22Rv1 (cell line): ENCODE results near the gene SSH3.
A peak's percentile ranks its signal among the peaks of the same experiment; 100 is the strongest.

Experiments used
- H3K27ac ChIP-seq: fragments of 450-650 bp; 2 replicates; pipeline ENCODE4 v1.5.1; 2017
- CTCF ChIP-seq: fragments of 450-650 bp; IDR thresholded peaks from 2 replicates; pipeline ENCODE4 v1.5.1; 2017; ENCODE audit warnings: mild to moderate bottlenecking
- ZFX ChIP-seq: fragments of 450-650 bp; IDR thresholded peaks from 2 replicates; pipeline ENCODE4 v1.6.1; 2017; ENCODE audit warnings: antibody characterized with exemption, borderline replicate concordance

SSH3 gene

GRCh38 chr11:67266449-67267187, 36.7 kb upstream of the SSH3 start, which contains the start of gene GRK2:
GRK2 (plus strand) TSS chr11:67266473; CDS start chr11:67266700, 227 bp downstream.
- no peak for TF ChIP-seq ZFX
- no peak for TF ChIP-seq CTCF
- peak within 1 kb of the TSS; percentile 93 for H3K27ac ChIP-seq

- H3K27ac ChIP-seq: peak overlapping the region; percentile 93
- no peak for TF ChIP-seq CTCF
- TF ChIP-seq ZFX: no peak
Observed at GRCh38 chr11:67267188-67268080, 35.9 kb upstream of the SSH3 start.

- TF ChIP-seq ZFX: no peak
- H3K27ac ChIP-seq: peak overlapping the region; percentile 93
Observed at GRCh38 chr11:67268081-67268961, 35.0 kb upstream of the SSH3 start.

- TF ChIP-seq CTCF (no peak), ZFX (no peak)
- H3K27ac ChIP-seq: no peak overlapping the region
Observed at GRCh38 chr11:67268962-67269268, 34.4 kb upstream of the SSH3 start.

- no peak for TF ChIP-seq ZFX
- no peak for TF ChIP-seq CTCF
- no peak overlapping the region for H3K27ac ChIP-seq
Observed at GRCh38 chr11:67269401-67270255, 33.7 kb upstream of the SSH3 start.

- no peak for TF ChIP-seq CTCF
- no peak for TF ChIP-seq ZFX
- H3K27ac ChIP-seq: no peak overlapping the region
Observed at GRCh38 chr11:67270256-67271204, 32.8 kb upstream of the SSH3 start.
